A375 (cell line): Measurements from ENCODE around the gene CENPVL2. TPM values are rescaled to one million over a fixed set of nuclear protein-coding genes. Genes with fewer than 3 reads are reported as not detected.

Experiments used
- total RNA-seq: library from RNA; depleted of rRNA; stranded (reverse); fragments of >200 nt; shearing (Covaris generic); gene quantifications from 2 replicates; pipeline ENCODE4 v1.2.3, GENCODE V29; 2014; rRNA removed

CENPVL2 gene
- total RNA-seq = not detected in 2 replicates

GRCh38 chrX:51682720-51683062 is at the start of gene CENPVL2:
Gene CENPVL2, minus strand, starts transcription at chrX:51682831. Its CDS starts 0 bp downstream, at chrX:51682831.

GRCh38 chrX:51710277-51711164 is 27.9 kb upstream of the CENPVL2 start, which contains the start of gene CENPVL1:
Gene CENPVL1, plus strand, starts transcription at chrX:51710512. Its CDS starts 0 bp downstream, at chrX:51710512.

Other genes starting within 250 kb of the CENPVL2 start
- gene NUDT11, start 186.2 kb downstream of the CENPVL2 start, total RNA-seq = 2.7 and 3.6 TPM in 2 replicates
- gene CENPVL3, start 63.9 kb downstream of the CENPVL2 start, total RNA-seq = 0.08 TPM in 1 of 2 replicates, not detected in the other
- not detected in 2 replicates for gene CENPVL1, start 27.7 kb upstream of the CENPVL2 start, total RNA-seq
- gene GSPT2, start 60.6 kb upstream of the CENPVL2 start, total RNA-seq = 6.6 TPM in 2 replicates
- gene MAGED1, start 210.8 kb upstream of the CENPVL2 start, total RNA-seq = 87.4 and 90.6 TPM in 2 replicates